Vagina (tissue), 2 donors: ENCODE results near the gene TK1.

Source experiments
- CTCF ChIP-seq, 3 experiments: fragments of 450-650 bp in 2 of 3; fragments of 200-600 bp in 1 of 3; sonication (generic) in 1 of 3; IDR thresholded peaks; one replicate each; pipeline ENCODE4 v1.5.1; 2017 to 2019; ENCODE audit warnings: antibody characterized with exemption in 3 of 3, mild to moderate bottlenecking in 2 of 3, moderate library complexity in 2 of 3
- POLR2A ChIP-seq, 2 donors: fragments of 450-650 bp; IDR thresholded peaks; one replicate each; pipeline ENCODE4 v1.6.1; 2017; ENCODE audit warnings: antibody characterized with exemption in 2 of 2, mild to moderate bottlenecking in 2 of 2, moderate library complexity in 2 of 2

- TF ChIP-seq CTCF (IDR thresholded peaks at IDR 0.05) (no peak), POLR2A (IDR thresholded peaks at IDR 0.05) (no peak)
Measured at GRCh38 chr17:78132767-78133178, 54.1 kb downstream of the TK1 start.
